Activated T-helper 2 cell treated with anti-CD3 and anti-CD28 coated beads, Interferon-gamma antibody, Interleukin-2, Interleukin-4, amounts not matched to agents 10 μg/mL and 5 μg/mL and 100 μg/mL, durations not matched to agents 14 hours and 24 hours and 36 hours (primary cell): ENCODE results near the gene MRPL21. TPM values are rescaled to one million over a fixed set of nuclear protein-coding genes. Genes with fewer than 3 reads are reported as not detected.
"Not testable (repeated sequence)": the region's sequence is repeated elsewhere in the genome, so short reads cannot be mapped to it uniquely, and the experiment has no call there.

Source experiments
- DNase-seq: peaks from one replicate; pipeline ENCODE4 v3.0.0; 2021; ENCODE audit warnings: low spot score
- H3K27ac Mint-ChIP-seq: one replicate; pipeline ENCODE4 v1.8.0; 2021; ENCODE audit warnings: mixed read lengths
- H3K27me3 Mint-ChIP-seq: one replicate; pipeline ENCODE4 v1.8.0; 2021; ENCODE audit warnings: low read depth, mixed read lengths
- H3K36me3 Mint-ChIP-seq: one replicate; pipeline ENCODE4 v1.8.0; 2021; ENCODE audit warnings: low read depth, mixed read lengths
- H3K4me1 Mint-ChIP-seq: one replicate; pipeline ENCODE4 v1.8.0; 2021; ENCODE audit warnings: low read depth, mixed read lengths
- H3K4me3 Mint-ChIP-seq: one replicate; pipeline ENCODE4 v1.8.0; 2021; ENCODE audit warnings: low read depth, mild to moderate bottlenecking, moderate library complexity, mixed read lengths
- H3K9me3 Mint-ChIP-seq: one replicate; pipeline ENCODE4 v1.8.0; 2021; ENCODE audit warnings: mixed read lengths
- intact Hi-C: fragments of 100-400 bp; cut with micrococcal nuclease; formaldehyde crosslinking; loops from one replicate; pipeline ENCODE4 v1.15.1; 2023
- total RNA-seq: library from RNA; stranded (reverse); gene quantifications from 2 replicates; pipeline ENCODE4 v1.2.3, GENCODE V29; 2022

Gene MRPL21
- total RNA-seq, 1 donor from 2014 or later, result 106 TPM

- Mint-ChIP-seq H3K4me3 (no peak overlapping the region), H3K27me3 (peaks cover 20% of the 10 kb centered on the region), H3K9me3 (peaks cover 5% of the 10 kb centered on the region), H3K27ac (no peak overlapping the region), H3K4me1 (peaks cover 9% of the 10 kb centered on the region), H3K36me3 (no peaks in the 10 kb centered on the region)
- intact Hi-C loops, result no loop called here
- DNase-seq, result no peak
Measured at GRCh38 chr11:68867066-68867465, 36.6 kb downstream of the MRPL21 start.

DNA sequence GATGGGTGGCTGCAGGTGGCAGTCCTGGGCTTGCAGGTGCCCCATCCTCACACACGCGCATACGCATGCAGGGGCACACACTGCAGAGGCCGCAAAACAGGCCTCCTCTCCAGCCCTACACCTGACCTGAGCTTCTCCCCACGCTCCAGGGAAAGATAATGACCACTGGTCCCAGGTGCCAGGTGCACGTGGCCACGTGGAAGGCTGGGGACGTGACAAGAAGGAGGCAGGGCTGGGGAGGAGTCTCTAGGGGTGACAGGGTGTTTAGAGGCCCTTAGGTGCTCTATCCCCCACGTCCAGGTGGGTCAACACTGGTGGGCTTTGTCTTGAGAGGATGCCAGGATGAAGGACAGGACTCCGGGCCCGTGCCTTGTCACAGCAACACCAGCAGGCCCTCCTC, 38.4 kb downstream of the MRPL21 start:
- intact Hi-C loops, result no loop called here
- Mint-ChIP-seq H3K4me3 (no peak overlapping the region), H3K27me3 (peaks cover 13% of the 10 kb centered on the region), H3K4me1 (peaks cover 9% of the 10 kb centered on the region), H3K9me3 (peaks cover 5% of the 10 kb centered on the region), H3K27ac (no peak overlapping the region), H3K36me3 (no peaks in the 10 kb centered on the region)
- DNase-seq, result no peak

- Mint-ChIP-seq H3K27ac (no peak overlapping the region), H3K27me3 (peaks cover 3% of the 10 kb centered on the region), H3K9me3 (peaks cover 5% of the 10 kb centered on the region), H3K4me3 (no peak overlapping the region), H3K4me1 (no peaks in the 10 kb centered on the region), H3K36me3 (no peaks in the 10 kb centered on the region)
- DNase-seq, result no peak
- intact Hi-C loops, result no loop called here
Measured at GRCh38 chr11:68863553-68864265, 39.9 kb downstream of the MRPL21 start.

DNA sequence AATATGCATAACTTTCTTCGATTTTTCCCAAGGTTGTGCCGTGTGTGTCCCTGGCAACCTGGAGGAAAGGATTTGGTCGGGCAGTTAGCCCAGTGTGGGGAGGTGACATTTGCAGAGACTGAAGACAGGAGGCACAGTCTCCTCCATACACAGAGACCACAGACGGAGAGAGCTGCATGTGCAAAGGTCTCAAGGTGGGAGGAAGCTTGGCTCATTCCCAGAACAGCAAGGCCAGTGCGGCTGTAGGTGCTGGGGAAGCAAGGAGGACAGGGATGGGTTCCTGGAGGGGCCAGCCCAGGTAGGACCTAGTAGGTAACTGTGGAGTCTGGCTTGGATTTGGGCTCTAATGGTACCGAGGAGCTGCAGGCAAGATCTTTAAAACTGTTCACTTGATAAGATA, 41.2 kb downstream of the MRPL21 start:
- H3K27me3 Mint-ChIP-seq, result peaks cover 3% of the 10 kb centered on the region
- H3K9me3 Mint-ChIP-seq, result peaks cover 5% of the 10 kb centered on the region
- H3K36me3 Mint-ChIP-seq, result no peaks in the 10 kb centered on the region
- no peak overlapping the region for H3K27ac Mint-ChIP-seq
- no peak overlapping the region for H3K4me3 Mint-ChIP-seq
- intact Hi-C loops, result no loop called here
- no peak for DNase-seq
- no peaks in the 10 kb centered on the region for H3K4me1 Mint-ChIP-seq

DNA sequence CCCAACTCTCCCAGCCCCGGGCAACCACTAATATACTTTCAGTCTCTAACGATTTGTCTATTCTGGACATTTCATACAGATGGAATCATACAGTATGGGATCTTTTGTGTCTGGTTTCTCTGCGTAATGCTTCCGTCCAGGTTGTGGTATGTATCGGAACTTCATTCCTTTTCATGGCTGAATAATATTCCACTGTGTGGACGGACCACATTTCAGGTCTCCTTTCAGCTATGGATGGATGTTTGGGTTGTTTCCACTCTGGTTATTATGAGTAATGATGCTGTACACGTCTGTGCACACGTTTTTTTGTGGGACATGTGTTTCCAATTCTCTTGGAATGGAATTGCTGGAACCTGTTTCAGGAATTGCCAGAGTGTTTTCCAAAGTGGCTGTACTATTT, 44.5 kb downstream of the MRPL21 start:
- Mint-ChIP-seq H3K27ac (no peak overlapping the region), H3K36me3 (no peaks in the 10 kb centered on the region), H3K4me1 (no peaks in the 10 kb centered on the region), H3K27me3 (peaks cover 23% of the 10 kb centered on the region), H3K4me3 (no peak overlapping the region), H3K9me3 (peaks cover 5% of the 10 kb centered on the region)
- intact Hi-C loops, result no loop called here
- no peak for DNase-seq

DNA sequence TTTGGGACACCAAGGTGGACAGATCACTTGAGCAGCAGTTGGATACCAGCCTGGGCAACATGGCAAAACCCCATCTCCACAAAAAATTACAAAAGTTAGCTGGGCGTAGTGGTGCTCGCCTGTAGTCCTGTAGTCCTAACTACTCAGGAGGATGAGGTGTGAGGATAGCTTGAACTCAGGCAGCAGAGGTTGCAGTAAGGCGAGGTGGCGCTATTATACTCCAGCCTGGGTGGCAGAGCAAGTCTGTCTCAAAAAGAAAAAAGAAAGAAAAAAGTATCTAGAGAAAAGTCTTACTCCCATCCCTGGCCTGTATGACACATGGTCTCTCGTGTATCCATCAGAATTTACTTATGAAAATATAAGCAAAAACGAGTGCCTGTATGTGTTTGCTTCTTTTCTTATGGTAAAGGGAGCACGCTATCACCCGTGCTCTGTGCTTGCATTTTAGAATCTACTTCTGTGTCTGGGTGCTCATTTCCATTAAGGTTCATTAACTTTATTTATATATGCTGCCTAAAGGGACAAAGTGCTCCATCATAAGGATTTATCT, 46.5 kb downstream of the MRPL21 start:
- DNase-seq, result no peak
- H3K27me3 Mint-ChIP-seq, result peaks cover 40% of the 10 kb centered on the region
- no peak overlapping the region for H3K27ac Mint-ChIP-seq
- H3K4me1 Mint-ChIP-seq, result no peaks in the 10 kb centered on the region
- no peak overlapping the region for H3K4me3 Mint-ChIP-seq
- no peaks in the 10 kb centered on the region for H3K36me3 Mint-ChIP-seq
- no peaks in the 10 kb centered on the region for H3K9me3 Mint-ChIP-seq
- intact Hi-C loops, result no loop called here

DNA sequence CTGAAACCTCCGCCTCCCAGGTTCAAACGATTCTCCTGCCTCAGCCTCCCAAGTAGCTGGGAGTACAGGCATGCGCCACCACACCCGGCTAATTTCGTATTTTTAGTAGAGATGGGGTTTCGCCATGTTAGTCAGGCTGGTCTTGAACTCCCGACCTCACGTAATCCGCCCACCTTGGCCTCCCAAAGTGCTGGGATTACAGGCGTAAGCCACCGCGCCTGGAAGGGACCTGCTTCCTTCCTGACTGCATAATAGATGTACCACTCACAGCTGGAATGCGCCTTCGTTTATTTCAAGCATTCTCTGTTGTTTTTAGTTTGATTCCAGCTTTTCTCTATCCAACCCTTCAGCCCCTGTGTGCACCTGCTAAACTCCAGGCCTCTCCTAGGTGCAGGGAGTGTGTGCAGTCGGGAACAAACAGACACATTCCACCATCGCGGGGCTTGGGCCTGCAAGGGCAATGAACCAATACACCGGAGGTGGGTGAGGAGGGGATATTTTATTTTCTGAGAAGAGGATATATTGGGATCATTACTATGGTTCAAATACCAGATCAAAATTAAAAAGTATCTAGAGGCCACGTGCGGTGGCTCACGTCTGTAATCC, 47.1 kb downstream of the MRPL21 start:
- intact Hi-C loops, H3K27ac Mint-ChIP-seq, DNase-seq, H3K9me3 Mint-ChIP-seq, H3K4me1 Mint-ChIP-seq, H3K36me3 Mint-ChIP-seq, H3K4me3 Mint-ChIP-seq: not testable (repeated sequence)
- H3K27me3 Mint-ChIP-seq, result peaks cover 43% of the 10 kb centered on the region

DNA sequence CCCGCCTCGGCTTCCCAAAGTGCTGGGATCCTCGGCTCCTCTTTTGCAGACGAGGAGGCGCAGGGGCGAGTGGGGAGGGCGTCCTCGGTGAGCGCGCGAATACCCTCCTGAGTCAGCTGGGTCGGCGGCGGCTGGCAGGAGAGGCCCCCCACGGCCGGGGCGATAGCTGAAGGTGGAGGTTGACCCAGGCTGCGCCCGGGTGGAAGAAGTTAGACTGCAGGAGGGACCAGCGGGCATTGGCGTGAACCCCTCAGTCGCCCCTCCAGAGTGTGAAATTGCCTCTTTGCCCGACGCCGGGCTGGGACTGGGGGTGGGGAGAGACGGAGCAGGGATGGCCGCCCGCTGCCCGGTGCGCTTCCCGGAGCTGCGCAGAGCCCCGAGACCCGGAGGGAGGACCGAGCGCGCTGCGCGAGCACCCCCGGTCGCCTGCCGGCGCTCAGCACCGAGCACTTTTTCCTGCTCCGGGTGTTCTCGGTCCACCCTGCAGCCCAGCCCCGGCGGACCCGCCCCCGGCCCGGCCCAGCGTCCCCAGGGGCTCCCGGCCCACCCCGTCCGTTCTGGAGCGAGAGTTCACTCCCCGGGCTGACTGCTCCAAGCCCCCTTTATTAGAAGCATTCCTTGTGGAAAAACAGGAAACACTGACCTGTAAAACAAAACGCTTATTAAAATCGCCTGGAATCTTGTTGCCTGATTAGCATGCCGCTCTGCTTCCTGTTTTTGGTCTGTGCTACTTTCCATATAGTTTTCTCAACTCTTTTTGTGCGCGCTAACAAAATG, 48.2 kb downstream of the MRPL21 start:
- peaks cover 43% of the 10 kb centered on the region for H3K27me3 Mint-ChIP-seq
- no peaks in the 10 kb centered on the region for H3K9me3 Mint-ChIP-seq
- peak overlapping the region; percentile 8 for H3K4me3 Mint-ChIP-seq
- no peaks in the 10 kb centered on the region for H3K4me1 Mint-ChIP-seq
- no peak overlapping the region for H3K27ac Mint-ChIP-seq
- no peak for DNase-seq
- H3K36me3 Mint-ChIP-seq, result no peaks in the 10 kb centered on the region
- intact Hi-C loops, result no loop called here

DNA sequence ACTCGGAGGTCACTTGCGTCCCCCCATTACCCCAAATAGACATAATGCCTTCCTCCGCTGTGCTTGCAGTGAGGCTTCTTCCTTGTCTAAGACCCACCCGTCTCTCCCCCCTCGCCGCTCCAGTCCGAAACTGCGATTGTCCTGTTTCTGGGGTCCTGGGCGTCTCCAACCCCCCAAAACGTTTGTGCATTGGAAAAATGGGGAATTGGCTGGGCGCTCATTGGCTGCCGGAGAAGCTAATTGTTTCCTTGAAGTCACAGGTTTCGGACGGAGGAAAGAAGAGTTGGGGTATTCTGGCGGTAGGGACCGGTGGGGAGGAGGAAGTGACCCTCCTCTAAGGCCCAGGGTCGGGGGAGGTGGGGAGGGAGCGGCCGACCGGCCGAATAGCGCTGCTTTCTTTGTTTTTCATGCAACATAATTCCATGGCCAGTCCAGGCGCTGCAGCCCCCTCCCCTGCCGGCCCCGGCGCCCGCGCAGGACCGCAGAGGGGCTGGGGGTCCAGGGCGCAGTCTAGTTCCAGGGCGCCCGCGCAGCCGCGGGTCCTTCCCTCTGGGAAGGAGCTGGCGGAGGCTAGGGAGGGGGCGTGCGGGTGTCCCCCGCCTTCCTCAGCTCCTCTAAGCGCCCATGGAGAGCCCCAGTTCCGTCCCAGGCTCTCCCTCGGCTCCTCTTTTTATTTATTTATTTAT, 49.2 kb downstream of the MRPL21 start:
- no peak for DNase-seq
- H3K36me3 Mint-ChIP-seq, result no peaks in the 10 kb centered on the region
- no peaks in the 10 kb centered on the region for H3K4me1 Mint-ChIP-seq
- intact Hi-C loops, result no loop called here
- no peak overlapping the region for H3K27ac Mint-ChIP-seq
- no peak overlapping the region for H3K4me3 Mint-ChIP-seq
- H3K9me3 Mint-ChIP-seq, result no peaks in the 10 kb centered on the region
- peaks cover 43% of the 10 kb centered on the region for H3K27me3 Mint-ChIP-seq

DNA sequence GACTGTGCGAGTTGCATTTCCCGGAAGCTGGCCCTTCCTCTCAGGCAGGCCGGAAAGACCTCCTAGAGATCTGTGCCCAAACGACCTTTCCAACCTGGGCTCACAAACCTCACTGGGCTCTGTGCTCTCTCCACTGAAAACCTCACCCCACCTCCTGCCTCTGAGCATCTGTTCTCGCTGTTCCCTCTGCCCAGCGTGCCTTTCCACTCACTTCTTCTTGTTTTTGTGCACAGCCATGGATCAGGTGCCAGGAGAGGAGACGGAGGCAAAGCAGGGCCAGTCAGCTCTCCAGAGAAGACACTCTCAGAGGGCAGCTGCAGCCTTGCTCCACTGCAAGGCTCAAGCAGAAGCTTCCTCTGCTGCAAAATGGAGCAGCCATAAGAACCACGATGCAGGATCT, 51.0 kb downstream of the MRPL21 start:
- Mint-ChIP-seq H3K27me3 (peaks cover 45% of the 10 kb centered on the region), H3K36me3 (no peaks in the 10 kb centered on the region), H3K4me3 (no peak overlapping the region), H3K27ac (no peak overlapping the region), H3K4me1 (no peaks in the 10 kb centered on the region), H3K9me3 (no peaks in the 10 kb centered on the region)
- intact Hi-C loops, result no loop called here
- no peak for DNase-seq

GRCh38 chr11:68848429-68848828, 55.2 kb downstream of the MRPL21 start:
- peaks cover 8% of the 10 kb centered on the region for H3K4me1 Mint-ChIP-seq
- H3K27me3 Mint-ChIP-seq, result peaks cover 27% of the 10 kb centered on the region
- DNase-seq, result no peak
- no peak overlapping the region for H3K27ac Mint-ChIP-seq
- H3K9me3 Mint-ChIP-seq, result no peaks in the 10 kb centered on the region
- H3K36me3 Mint-ChIP-seq, result no peaks in the 10 kb centered on the region
- H3K4me3 Mint-ChIP-seq, result no peak overlapping the region
- intact Hi-C loops, result no loop called here

GRCh38 chr11:68847395-68847794, 56.2 kb downstream of the MRPL21 start:
- Mint-ChIP-seq H3K27ac (no peak overlapping the region), H3K4me1 (peaks cover 15% of the 10 kb centered on the region), H3K9me3 (no peaks in the 10 kb centered on the region), H3K36me3 (no peaks in the 10 kb centered on the region), H3K27me3 (peaks cover 17% of the 10 kb centered on the region), H3K4me3 (no peak overlapping the region)
- DNase-seq, result no peak
- intact Hi-C loops, result no loop called here
